HepG2 (cell line): Measurements from ENCODE around the gene SPAG9. TPM values are rescaled to one million over a fixed set of nuclear protein-coding genes. Genes with fewer than 3 reads are reported as not detected.

Experiments
- ATF7-NPFF ChIP-seq: sonication (generic); formaldehyde crosslinking; IDR thresholded peaks from 2 replicates; pipeline ENCODE4 v1.8.1; 2023; ENCODE audit warnings: mild to moderate bottlenecking, low read depth, missing genetic modification reagents, moderate library complexity
- DNMT3B ChIP-seq: conservative IDR thresholded peaks from 2 replicates; pipeline ENCODE4 v1.6.1; 2016; ENCODE audit warnings: missing biosample characterization, control low read depth
- ELF4 ChIP-seq: sonication (generic); formaldehyde crosslinking; IDR thresholded peaks from 2 replicates; pipeline ENCODE4 v1.5.0; 2020; ENCODE audit warnings: missing genetic modification reagents, mild to moderate bottlenecking, moderate library complexity, borderline replicate concordance
- HHEX ChIP-seq: IDR thresholded peaks from 2 replicates; pipeline ENCODE4 v1.6.1; 2016; ENCODE audit warnings: control low read depth
- HNRNPUL1 ChIP-seq: fragments of 200-400 bp; formaldehyde crosslinking; IDR thresholded peaks from 2 replicates; pipeline ENCODE4 v1.6.1; 2017; ENCODE audit warnings: low read depth, mild to moderate bottlenecking, low read length, moderate library complexity
- NBN ChIP-seq: fragments of 450-650 bp; conservative IDR thresholded peaks from 2 replicates; pipeline ENCODE4 v1.6.1; 2017
- NR1H2 ChIP-seq: sonication (generic); formaldehyde crosslinking; IDR thresholded peaks from 2 replicates; pipeline ENCODE4 v1.8.1; 2022; ENCODE audit warnings: low read depth, missing genetic modification reagents, borderline replicate concordance
- POGZ ChIP-seq: sonication (generic); formaldehyde crosslinking; IDR thresholded peaks from 2 replicates; pipeline ENCODE4 v1.4.0; 2020; ENCODE audit warnings: mild to moderate bottlenecking, missing genetic modification reagents
- ZNF136 ChIP-seq: sonication (generic); formaldehyde crosslinking; IDR thresholded peaks from 2 replicates; pipeline ENCODE4 v1.8.1; 2022; ENCODE audit warnings: low read depth, mild to moderate bottlenecking, moderate library complexity, missing genetic modification reagents
- ZNF564 ChIP-seq: sonication (generic); formaldehyde crosslinking; IDR thresholded peaks from 2 replicates; pipeline ENCODE4 v1.8.1; 2023; ENCODE audit warnings: mild to moderate bottlenecking, missing genetic modification reagents
- ZNF737 ChIP-seq: sonication (generic); formaldehyde crosslinking; IDR thresholded peaks from 2 replicates; pipeline ENCODE4 v1.5.0; 2020; ENCODE audit warnings: missing genetic modification reagents, mild to moderate bottlenecking, borderline replicate concordance
- polyA plus RNA-seq, 8 experiments: library from polyadenylated mRNA; depleted of rRNA in 3 of 8; stranded (reverse) in 7 of 8; unstranded in 1 of 8; fragments of >200 nt; fragmentation: Illumina TruSeq in 4 of 8; extraction: Trizol in 4 of 8; gene quantifications; 2 replicates each; pipeline versions ENCODE4 v1.2.1 to v1.2.3, GENCODE V29; 2011 to 2016; ENCODE audit warnings: low read depth in 4 of 8, missing spikeins in 1 of 8, mixed read lengths in 1 of 8; ENCODE audit not compliant: insufficient read depth in 1 of 8
- total RNA-seq, 5 experiments: library from RNA; depleted of rRNA; stranded (reverse); fragments of >200 nt; fragmentation: Illumina TruSeq; extraction: Trizol; gene quantifications; 2 replicates each; pipeline ENCODE4 v1.2.3, GENCODE V29; 2016; ENCODE audit warnings: low read depth in 1 of 5
- TF ChIP-seq, protein P1 (sequence below): sonication (generic); formaldehyde crosslinking; IDR thresholded peaks from 2 replicates; pipeline ENCODE4 v1.4.0; 2020; ENCODE audit warnings: mild to moderate bottlenecking, missing genetic modification reagents
- TF ChIP-seq, protein P2 (sequence below): sonication (generic); formaldehyde crosslinking; IDR thresholded peaks from 2 replicates; pipeline ENCODE4 v1.4.0; 2020; ENCODE audit warnings: missing genetic modification reagents
- TF ChIP-seq, protein P3 (sequence below): sonication (generic); formaldehyde crosslinking; IDR thresholded peaks from 2 replicates; pipeline ENCODE4 v1.8.1; 2023; ENCODE audit warnings: mild to moderate bottlenecking, inconsistent platforms, moderate library complexity, missing genetic modification reagents, borderline replicate concordance
- TF ChIP-seq, protein P4 (sequence below): fragments of 450-650 bp; IDR thresholded peaks from 2 replicates; pipeline ENCODE4 v1.6.1; 2016
- TF ChIP-seq, protein P5 (sequence below): IDR thresholded peaks from 2 replicates; pipeline ENCODE4 v1.6.1; 2018; ENCODE audit warnings: missing genetic modification reagents, mild to moderate bottlenecking, missing compliant biosample characterization
- TF ChIP-seq, protein P6 (sequence below): IDR thresholded peaks from 2 replicates; pipeline ENCODE4 v1.6.1; 2016; ENCODE audit warnings: low read depth, control low read depth

Gene SPAG9
- total and polyA plus RNA-seq, 2 of the 13 experiments (the other 11 are each of a cell fraction or from before 2014, with no cell fraction given) = 43.2 to 78.6 TPM

DNA sequence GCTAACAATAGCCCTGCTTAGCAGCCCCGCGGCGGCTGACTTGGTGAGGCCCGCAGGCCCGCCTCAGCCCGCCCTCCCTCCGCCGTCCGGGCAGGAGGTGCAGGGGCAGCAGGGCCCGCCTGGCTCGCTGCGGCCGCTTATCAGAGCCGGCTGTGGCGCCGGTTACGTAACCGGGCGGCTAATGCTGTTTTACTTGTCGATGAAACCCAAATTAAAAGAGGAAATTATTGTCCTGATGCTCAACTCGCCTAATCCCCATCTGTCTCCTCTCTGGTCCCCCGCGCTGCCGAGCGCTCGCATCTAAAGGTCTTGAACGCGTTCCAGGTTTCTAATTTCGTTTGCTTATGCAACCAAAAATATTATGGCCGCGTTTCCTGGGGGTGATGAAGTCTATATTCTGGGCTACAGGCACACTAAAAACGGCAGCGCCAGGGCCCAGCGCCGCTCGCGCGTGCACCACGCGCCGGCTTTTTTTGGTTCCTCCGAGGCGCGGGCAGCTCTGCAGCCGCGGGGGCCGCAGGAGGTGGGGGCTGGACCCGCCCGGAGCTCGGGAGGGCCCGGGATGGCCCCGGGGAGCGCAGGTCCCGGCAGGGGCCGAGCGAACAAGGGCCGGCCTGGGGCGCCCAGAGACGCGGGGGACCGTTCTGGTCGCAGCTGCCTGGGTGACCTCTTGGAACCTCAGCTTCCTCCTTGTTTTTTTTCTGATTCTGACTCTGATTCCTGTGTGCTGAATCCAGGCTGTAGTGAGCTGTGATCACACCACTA lies 189.3 kb downstream of the SPAG9 start (continued):
- TF ChIP-seq ZNF737 (CRISPR knock-in tag) = peak; percentile 81
- TF ChIP-seq, protein P1, sequence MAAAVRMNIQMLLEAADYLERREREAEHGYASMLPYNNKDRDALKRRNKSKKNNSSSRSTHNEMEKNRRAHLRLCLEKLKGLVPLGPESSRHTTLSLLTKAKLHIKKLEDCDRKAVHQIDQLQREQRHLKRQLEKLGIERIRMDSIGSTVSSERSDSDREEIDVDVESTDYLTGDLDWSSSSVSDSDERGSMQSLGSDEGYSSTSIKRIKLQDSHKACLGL (CRISPR knock-in tag) = no peak
- no peak for TF ChIP-seq HHEX (CRISPR knock-in tag)
- TF ChIP-seq ZNF136 = peak; percentile 85
- TF ChIP-seq ELF4 = no peak
- TF ChIP-seq, protein P2, sequence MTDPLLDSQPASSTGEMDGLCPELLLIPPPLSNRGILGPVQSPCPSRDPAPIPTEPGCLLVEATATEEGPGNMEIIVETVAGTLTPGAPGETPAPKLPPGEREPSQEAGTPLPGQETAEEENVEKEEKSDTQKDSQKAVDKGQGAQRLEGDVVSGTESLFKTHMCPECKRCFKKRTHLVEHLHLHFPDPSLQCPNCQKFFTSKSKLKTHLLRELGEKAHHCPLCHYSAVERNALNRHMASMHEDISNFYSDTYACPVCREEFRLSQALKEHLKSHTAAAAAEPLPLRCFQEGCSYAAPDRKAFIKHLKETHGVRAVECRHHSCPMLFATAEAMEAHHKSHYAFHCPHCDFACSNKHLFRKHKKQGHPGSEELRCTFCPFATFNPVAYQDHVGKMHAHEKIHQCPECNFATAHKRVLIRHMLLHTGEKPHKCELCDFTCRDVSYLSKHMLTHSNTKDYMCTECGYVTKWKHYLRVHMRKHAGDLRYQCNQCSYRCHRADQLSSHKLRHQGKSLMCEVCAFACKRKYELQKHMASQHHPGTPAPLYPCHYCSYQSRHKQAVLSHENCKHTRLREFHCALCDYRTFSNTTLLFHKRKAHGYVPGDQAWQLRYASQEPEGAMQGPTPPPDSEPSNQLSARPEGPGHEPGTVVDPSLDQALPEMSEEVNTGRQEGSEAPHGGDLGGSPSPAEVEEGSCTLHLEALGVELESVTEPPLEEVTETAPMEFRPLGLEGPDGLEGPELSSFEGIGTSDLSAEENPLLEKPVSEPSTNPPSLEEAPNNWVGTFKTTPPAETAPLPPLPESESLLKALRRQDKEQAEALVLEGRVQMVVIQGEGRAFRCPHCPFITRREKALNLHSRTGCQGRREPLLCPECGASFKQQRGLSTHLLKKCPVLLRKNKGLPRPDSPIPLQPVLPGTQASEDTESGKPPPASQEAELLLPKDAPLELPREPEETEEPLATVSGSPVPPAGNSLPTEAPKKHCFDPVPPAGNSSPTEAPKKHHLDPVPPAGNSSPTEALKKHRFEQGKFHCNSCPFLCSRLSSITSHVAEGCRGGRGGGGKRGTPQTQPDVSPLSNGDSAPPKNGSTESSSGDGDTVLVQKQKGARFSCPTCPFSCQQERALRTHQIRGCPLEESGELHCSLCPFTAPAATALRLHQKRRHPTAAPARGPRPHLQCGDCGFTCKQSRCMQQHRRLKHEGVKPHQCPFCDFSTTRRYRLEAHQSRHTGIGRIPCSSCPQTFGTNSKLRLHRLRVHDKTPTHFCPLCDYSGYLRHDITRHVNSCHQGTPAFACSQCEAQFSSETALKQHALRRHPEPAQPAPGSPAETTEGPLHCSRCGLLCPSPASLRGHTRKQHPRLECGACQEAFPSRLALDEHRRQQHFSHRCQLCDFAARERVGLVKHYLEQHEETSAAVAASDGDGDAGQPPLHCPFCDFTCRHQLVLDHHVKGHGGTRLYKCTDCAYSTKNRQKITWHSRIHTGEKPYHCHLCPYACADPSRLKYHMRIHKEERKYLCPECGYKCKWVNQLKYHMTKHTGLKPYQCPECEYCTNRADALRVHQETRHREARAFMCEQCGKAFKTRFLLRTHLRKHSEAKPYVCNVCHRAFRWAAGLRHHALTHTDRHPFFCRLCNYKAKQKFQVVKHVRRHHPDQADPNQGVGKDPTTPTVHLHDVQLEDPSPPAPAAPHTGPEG = peak; percentile 70; the same call in 1 of the 2 replicates
- TF ChIP-seq, protein P3, sequence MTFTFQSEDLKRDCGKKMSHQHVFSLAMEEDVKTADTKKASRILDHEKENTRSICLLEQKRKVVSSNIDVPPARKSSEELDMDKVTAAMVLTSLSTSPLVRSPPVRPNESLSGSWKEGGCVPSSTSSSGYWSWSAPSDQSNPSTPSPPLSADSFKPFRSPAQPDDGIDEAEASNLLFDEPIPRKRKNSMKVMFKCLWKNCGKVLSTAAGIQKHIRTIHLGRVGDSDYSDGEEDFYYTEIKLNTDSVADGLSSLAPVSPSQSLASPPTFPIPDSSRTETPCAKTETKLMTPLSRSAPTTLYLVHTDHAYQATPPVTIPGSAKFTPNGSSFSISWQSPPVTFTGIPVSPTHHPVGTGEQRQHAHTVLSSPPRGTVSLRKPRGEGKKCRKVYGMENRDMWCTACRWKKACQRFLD (CRISPR knock-in tag) = 0 out of 2 replicates have a peak, but pooled peaks have one; percentile 31
- TF ChIP-seq, protein P4, sequence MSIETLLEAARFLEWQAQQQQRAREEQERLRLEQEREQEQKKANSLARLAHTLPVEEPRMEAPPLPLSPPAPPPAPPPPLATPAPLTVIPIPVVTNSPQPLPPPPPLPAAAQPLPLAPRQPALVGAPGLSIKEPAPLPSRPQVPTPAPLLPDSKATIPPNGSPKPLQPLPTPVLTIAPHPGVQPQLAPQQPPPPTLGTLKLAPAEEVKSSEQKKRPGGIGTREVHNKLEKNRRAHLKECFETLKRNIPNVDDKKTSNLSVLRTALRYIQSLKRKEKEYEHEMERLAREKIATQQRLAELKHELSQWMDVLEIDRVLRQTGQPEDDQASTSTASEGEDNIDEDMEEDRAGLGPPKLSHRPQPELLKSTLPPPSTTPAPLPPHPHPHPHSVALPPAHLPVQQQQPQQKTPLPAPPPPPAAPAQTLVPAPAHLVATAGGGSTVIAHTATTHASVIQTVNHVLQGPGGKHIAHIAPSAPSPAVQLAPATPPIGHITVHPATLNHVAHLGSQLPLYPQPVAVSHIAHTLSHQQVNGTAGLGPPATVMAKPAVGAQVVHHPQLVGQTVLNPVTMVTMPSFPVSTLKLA = no peak
- TF ChIP-seq ATF7-NPFF (CRISPR knock-in tag) = peak; percentile 65
- no peak; the same call in none of the 2 replicates for TF ChIP-seq POGZ (CRISPR knock-in tag)
- TF ChIP-seq HNRNPUL1 = no peak
- TF ChIP-seq NR1H2 (CRISPR knock-in tag) = no peak
- TF ChIP-seq DNMT3B (CRISPR knock-in tag) = peak; percentile 60; the same call in 1 of the 2 replicates
- TF ChIP-seq ZNF564 = peak; percentile 55; the same call in 1 of the 2 replicates
- TF ChIP-seq, protein P5, sequence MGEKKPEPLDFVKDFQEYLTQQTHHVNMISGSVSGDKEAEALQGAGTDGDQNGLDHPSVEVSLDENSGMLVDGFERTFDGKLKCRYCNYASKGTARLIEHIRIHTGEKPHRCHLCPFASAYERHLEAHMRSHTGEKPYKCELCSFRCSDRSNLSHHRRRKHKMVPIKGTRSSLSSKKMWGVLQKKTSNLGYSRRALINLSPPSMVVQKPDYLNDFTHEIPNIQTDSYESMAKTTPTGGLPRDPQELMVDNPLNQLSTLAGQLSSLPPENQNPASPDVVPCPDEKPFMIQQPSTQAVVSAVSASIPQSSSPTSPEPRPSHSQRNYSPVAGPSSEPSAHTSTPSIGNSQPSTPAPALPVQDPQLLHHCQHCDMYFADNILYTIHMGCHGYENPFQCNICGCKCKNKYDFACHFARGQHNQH (CRISPR knock-in tag) = peak; percentile 79
- no peak for TF ChIP-seq NBN
- TF ChIP-seq, protein P6, sequence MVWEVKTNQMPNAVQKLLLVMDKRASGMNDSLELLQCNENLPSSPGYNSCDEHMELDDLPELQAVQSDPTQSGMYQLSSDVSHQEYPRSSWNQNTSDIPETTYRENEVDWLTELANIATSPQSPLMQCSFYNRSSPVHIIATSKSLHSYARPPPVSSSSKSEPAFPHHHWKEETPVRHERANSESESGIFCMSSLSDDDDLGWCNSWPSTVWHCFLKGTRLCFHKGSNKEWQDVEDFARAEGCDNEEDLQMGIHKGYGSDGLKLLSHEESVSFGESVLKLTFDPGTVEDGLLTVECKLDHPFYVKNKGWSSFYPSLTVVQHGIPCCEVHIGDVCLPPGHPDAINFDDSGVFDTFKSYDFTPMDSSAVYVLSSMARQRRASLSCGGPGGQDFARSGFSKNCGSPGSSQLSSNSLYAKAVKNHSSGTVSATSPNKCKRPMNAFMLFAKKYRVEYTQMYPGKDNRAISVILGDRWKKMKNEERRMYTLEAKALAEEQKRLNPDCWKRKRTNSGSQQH (CRISPR knock-in tag) = no peak
